ENCODE measurements around the gene HABP2.

HABP2 gene

GRCh38 chr10:113600569-113600968 lies 47.7 kb downstream of the HABP2 start:
- no peak for DNase-seq (ENCODE audit: low read depth in 1 of 2, low spot score in 1 of 2)

- no peak for DNase-seq (ENCODE audit: low read depth in 1 of 2, low spot score in 1 of 2)
These were observed 50.4 kb downstream of the HABP2 start for GRCh38 chr10:113603057-113603777.

DNA sequence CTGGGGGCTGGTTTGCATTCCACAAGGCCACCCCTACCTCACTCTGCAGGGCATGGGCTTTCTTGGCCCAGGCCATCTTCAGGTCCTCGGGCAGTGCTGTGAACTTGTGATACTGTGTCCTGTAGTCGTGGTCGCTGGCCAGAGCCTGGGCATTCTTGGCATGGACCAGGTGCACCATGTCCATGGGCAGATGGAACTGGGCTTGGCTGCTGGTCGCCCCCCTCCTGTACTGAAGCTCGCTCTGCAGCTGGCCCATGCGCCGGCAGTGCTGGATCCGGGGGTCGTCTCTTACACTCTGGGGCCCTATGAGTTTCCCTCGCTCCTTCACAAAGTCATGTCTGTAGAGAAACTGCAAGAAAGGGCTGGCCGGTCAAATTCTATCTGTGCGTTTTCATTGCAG lies 51.7 kb downstream of the HABP2 start:
- no peak for DNase-seq (ENCODE audit: low read depth in 1 of 2, low spot score in 1 of 2)

DNA sequence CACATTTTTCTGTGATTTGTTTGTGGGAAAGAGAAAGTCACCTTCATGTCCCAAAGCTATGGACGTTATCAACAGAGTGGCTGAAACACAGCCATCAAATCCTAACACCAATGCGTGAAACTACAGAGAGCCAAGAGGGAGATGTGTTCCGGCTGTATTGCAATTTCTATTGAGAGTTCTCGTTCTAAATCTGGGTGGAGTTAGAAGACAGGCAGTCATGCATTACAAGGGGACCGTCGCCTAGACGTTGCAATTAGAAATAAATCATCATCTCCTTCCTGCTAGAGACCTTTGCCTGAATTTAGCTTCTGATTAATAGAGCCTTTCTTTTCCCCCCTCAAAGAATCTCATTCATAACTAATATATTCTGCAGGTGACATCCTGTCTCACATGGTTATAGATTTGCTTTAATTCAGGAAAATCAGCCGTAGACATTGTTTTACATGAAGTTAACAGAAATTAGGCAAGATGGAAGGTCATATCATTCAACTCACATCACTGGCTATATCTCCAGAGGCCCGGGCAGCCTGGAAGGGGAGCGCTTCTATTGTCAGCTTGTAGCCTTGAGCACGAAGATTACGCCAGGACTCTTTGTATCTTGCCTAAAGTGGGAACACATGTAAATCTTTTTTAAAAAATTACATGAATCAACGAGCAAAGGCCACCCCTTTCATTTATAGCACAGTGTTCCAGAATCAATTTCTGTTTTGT lies 52.6 kb downstream of the HABP2 start:
- no peak for DNase-seq (ENCODE audit: low read depth in 1 of 2, low spot score in 1 of 2)

- no peak for DNase-seq (ENCODE audit: low read depth in 1 of 2, low spot score in 1 of 2)
These were observed 56.9 kb downstream of the HABP2 start for GRCh38 chr10:113609704-113610108.

- no peak for DNase-seq (ENCODE audit: low read depth in 1 of 2, low spot score in 1 of 2)
These were observed 58.1 kb downstream of the HABP2 start for GRCh38 chr10:113610631-113611601.

DNA sequence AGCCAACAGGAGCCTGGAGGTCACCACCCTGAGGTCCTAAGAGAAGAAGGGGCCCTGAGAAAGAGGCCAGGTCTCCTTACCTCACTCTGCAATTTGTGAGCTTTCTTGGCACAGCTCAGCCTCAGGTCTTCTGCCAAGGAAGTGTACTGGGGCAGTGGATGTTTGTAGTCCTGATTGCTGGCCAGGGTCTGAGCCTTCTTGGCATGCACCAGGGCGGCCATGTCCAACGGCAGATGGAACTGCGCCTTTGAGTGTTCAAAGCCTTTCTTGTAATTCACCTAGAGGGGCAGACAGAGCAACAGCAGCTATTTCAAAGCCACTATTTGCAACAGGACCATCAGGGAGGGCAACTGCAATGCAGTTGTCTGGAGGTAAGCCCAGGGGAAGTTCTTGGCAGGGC lies 59.3 kb downstream of the HABP2 start:
- DNase-seq (ENCODE audit: low read depth in 1 of 2, low spot score in 1 of 2) = no peak

DNA sequence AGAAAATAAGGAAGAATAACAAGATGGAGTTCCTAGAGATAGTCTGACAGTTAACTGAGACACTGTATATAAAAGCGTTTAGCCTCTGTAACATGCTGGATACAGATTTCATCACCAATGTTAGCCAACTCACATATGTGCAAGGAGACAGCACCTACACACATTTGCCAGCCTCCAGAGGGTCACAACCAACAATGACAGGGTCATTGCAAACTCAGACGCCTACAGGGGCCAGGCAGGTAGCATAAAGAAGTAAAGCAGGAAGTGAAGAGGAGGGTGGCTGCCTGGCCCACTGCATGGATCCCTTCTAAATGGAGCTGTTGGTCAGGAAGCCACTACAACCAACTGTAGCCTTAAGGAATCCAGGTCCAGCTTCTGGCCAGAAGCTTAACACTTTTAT lies 60.6 kb downstream of the HABP2 start:
- no peak for DNase-seq (ENCODE audit: low read depth in 1 of 2, low spot score in 1 of 2)

DNA sequence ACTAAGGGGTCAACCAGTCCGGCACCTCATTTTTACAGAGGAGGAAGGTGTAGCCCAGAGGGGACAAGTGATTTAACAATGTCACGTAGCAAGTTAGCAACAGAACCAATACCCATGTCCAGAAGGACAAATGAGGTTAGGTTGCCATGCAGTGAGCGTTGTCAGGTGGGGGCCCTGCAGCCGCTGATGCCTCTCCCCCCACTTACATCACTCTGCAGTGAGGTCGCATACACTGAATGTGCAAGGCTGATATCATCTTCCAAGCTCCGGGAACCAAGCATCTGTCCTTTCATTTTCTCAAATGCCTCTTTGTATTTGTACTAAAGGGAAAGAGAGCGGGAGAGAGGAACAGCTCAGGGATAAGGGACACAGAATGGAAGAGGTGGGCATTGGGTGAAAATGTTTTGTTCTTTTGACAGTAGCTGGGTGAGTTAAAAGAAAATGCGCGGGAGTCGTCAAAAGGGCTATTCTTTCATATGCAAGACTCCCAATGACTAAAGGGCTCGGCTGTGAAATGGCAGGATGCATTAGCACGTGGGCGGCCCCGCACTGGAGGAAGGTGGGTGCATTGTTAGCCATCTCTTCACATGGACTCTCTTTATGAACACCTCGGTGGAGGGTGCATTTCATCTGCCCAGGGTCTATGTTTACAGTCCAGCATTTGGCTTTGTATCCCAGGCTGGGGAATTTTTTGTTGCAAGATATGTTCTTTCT lies 61.3 kb downstream of the HABP2 start:
- DNase-seq (ENCODE audit: low read depth in 1 of 2, low spot score in 1 of 2) = no peak

DNA sequence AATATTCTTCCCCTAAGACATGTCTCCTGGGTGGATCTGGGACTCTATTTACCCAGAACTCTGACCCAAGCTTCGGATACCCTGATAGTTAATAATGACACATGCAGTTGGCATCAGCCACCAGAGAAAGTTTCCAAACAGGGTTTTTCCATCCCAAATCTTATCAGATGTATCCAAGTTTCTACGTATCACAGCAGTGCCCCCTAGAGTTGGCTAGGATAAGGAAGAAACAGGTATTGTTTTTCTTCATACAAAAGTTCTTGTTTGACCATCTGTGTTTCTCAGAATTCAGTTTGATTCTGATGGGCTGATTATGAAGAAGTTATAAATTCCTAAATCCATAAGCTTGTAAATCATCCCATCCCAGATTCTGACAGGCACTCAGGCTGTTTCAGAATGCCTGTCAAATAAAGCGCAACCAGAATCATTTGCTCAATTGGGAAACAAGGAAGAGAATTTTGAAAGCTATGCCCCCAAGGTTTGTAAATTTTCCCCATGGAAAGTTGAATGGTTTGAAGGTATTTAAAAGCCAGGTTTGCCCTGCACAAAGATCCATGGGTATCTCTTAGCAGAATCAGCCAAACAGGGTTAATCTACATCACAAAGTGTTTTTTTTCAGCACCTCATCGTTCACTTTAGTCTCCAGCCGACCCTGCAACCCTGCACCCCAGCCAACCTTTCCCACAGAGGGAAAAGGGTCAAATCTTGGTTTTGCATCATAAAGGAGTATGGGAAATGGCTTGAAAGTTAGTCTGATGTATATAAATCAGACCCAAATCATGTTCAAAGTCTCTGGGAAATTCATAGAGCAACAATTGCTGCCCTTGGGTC lies 63.6 kb downstream of the HABP2 start:
- no peak for DNase-seq (ENCODE audit: low read depth in 1 of 2, low spot score in 1 of 2)

DNA sequence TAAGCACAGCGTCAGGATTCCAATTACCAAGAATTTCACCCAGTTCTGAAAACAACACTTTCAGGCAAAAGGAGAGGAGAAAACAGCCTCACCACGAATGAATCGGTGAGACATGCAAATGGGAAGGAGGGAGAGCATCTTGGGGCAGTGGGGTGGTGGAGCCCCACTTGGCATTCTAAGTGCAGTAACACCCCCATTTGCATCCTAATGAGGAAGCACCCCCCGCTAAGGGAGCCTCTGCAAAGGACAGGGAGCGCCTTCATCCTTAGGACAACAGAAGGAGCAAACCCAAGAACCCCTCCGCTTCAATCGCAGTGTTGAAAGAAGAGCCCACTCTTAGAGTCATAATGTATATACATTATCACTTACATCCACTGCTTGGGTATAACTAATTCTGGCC lies 64.2 kb downstream of the HABP2 start:
- DNase-seq (ENCODE audit: low read depth in 1 of 2, low spot score in 1 of 2) = no peak

GRCh38 chr10:113618338-113618737 lies 65.5 kb downstream of the HABP2 start:
- DNase-seq (ENCODE audit: low read depth in 1 of 2, low spot score in 1 of 2) = no peak

GRCh38 chr10:113619401-113619800 lies 66.5 kb downstream of the HABP2 start:
- no peak for DNase-seq (ENCODE audit: low read depth in 1 of 2, low spot score in 1 of 2)

- DNase-seq (ENCODE audit: low read depth in 1 of 2, low spot score in 1 of 2) = no peak
These were observed 67.7 kb downstream of the HABP2 start for GRCh38 chr10:113620511-113620910.

GRCh38 chr10:113620936-113621335 lies 68.1 kb downstream of the HABP2 start:
- no peak for DNase-seq (ENCODE audit: low read depth in 1 of 2, low spot score in 1 of 2)

- no peak for DNase-seq (ENCODE audit: low read depth in 1 of 2, low spot score in 1 of 2)
These were observed 68.9 kb downstream of the HABP2 start for GRCh38 chr10:113621799-113622198.

DNA sequence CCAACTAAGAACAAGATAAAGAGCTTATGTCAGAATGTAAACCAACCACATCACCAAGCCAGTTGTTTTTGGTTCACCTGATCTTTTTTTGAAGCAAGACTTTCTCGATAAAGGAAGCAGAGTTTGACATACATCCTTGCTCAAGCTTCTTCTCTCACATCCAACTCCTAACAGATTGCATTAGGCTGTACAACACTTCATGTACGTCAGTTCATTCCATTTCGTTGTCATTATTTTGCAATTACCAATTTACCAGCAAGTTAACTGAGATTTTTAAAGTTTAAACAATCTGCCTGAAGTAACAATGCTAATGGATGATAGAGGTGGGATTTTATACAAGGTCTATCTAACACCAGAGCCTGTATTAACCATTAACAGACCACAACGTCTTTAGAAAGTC lies 70.0 kb downstream of the HABP2 start:
- no peak for DNase-seq (ENCODE audit: low read depth in 1 of 2, low spot score in 1 of 2)

DNA sequence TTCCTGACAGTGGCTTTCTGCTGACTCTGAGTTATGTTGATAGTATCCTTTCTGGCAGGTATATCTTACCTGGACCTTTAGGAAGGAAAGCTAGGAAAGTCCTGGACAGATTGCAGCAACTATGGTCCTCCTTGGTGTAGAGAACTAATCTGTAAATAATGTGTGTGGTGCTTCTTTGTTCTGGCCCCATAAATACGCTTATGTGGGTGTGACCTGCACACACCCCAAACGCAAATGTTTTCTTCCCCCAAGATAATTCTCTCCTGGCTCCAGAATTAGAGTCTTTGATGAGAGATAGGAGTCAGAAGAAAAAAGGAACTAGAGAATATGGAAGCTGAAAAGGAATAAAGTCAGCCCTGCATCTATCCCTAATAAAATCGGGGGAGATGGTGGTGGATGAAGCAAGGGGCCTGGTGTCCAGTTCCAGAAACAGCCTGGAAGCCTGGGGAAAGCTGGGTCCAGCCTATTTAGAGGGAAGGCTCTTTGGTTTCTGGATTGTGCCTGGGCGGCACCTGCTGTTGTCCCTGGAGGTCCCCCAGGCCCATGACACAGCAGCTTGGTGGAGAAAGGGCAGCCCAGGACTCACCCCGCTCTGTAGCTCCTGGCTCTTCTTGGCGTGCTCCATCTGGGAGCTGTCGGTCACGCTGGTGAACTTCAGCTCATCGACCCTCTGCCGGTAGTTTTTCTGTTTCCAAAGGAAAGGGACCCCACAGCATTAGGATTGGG lies 72.8 kb downstream of the HABP2 start:
- DNase-seq (ENCODE audit: low read depth in 1 of 2, low spot score in 1 of 2) = no peak

GRCh38 chr10:113626809-113627355 lies 74.0 kb downstream of the HABP2 start:
- DNase-seq (ENCODE audit: low read depth in 1 of 2, low spot score in 1 of 2) = no peak
